OCI-LY7 (cell line): ENCODE measurements around the gene ANO2.

Experiments used
- EZH2phosphoT487 ChIP-seq: fragments of 200-600 bp; sonication (generic); IDR thresholded peaks from 2 replicates; pipeline ENCODE4 v1.6.1; 2018; ENCODE audit warnings: low read depth, borderline replicate concordance, mild to moderate bottlenecking, mixed run types, antibody characterized with exemption, low read length, moderate library complexity, mixed read lengths
- TF ChIP-seq, protein P1 (sequence below): fragments of 200-600 bp; sonication (generic); conservative IDR thresholded peaks from 2 replicates; pipeline ENCODE4 v1.5.1; 2014; ENCODE audit warnings: mild to moderate bottlenecking, antibody characterized with exemption, low read length, moderate library complexity, mixed read lengths

- TF ChIP-seq, protein P1, sequence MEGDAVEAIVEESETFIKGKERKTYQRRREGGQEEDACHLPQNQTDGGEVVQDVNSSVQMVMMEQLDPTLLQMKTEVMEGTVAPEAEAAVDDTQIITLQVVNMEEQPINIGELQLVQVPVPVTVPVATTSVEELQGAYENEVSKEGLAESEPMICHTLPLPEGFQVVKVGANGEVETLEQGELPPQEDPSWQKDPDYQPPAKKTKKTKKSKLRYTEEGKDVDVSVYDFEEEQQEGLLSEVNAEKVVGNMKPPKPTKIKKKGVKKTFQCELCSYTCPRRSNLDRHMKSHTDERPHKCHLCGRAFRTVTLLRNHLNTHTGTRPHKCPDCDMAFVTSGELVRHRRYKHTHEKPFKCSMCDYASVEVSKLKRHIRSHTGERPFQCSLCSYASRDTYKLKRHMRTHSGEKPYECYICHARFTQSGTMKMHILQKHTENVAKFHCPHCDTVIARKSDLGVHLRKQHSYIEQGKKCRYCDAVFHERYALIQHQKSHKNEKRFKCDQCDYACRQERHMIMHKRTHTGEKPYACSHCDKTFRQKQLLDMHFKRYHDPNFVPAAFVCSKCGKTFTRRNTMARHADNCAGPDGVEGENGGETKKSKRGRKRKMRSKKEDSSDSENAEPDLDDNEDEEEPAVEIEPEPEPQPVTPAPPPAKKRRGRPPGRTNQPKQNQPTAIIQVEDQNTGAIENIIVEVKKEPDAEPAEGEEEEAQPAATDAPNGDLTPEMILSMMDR: no peak
- TF ChIP-seq EZH2phosphoT487: no peak
Observed at GRCh38 chr12:5521456-5522325, 423.4 kb downstream of the ANO2 start.
